HCT116 (cell line): ENCODE data around the gene ACP6. TPM values are rescaled to one million over a fixed set of nuclear protein-coding genes. Genes with fewer than 3 reads are reported as not detected.

Experiments used
- ATAC-seq: fragments of 200-7000 bp; cut with Tn5 transposase; 2 replicates; pipeline ENCODE4 v1.9.1; 2020; ENCODE audit warnings: mild to moderate bottlenecking, moderate library complexity
- Bru-seq: library from RNA; stranded (reverse); fragments of 400-500 nt; gene quantifications from one replicate; lab custom pipeline; 2021; lab: Mats Ljungman, UMichigan
- BruChase-seq, 2 experiments: library from RNA; stranded (reverse); fragments of 400-500 nt; gene quantifications; one replicate each; lab custom pipeline; 2021; lab: Mats Ljungman, UMichigan
- BruUV-seq: library from RNA; stranded (reverse); fragments of 400-500 nt; replicated peaks from 2 replicates; lab custom pipeline; 2021; lab: Mats Ljungman, UMichigan
- CTCF ChIA-PET: fragments of 300-600 bp; sonication (Branson Sonifier 250); formaldehyde crosslinking; loops from one replicate; lab custom pipeline; 2021; ENCODE audit warnings: antibody characterized with exemption; lab: Charles Lee
- POLR2A ChIA-PET: fragments of 300-600, 350-600 bp; sonication (Branson Sonifier 250); formaldehyde crosslinking; loops from one replicate; lab custom pipeline; 2021; ENCODE audit warnings: antibody characterized with exemption; lab: Charles Lee
- RAD21 ChIA-PET, 2 experiments: fragments of 300-600 bp; sonication (Branson Sonifier 250); formaldehyde crosslinking; loops; one replicate each; lab custom pipeline; 2023; ENCODE audit warnings: low total read pairs in 2 of 2; ENCODE audit not compliant: uncharacterized antibody in 2 of 2, unreplicated experiment in 2 of 2, low non-redundant PET in 1 of 2; lab: Charles Lee
- DNase-seq: peaks from one replicate; pipeline ENCODE4 v3.0.0-alpha.2; 2010; ENCODE audit warnings: low read depth, low spot score
- H2AFZ ChIP-seq: fragments of 200-600 bp; shearing (Covaris generic), sonication (generic); 2 replicates; pipeline ENCODE4 v1.6.1; 2017; ENCODE audit warnings: low read depth, mixed run types, mixed read lengths, antibody characterized with exemption, low read length; ENCODE audit not compliant: poor library complexity, severe bottlenecking
- H3K27ac ChIP-seq: 2 replicates; pipeline ENCODE4 v1.5.1; 2012; ENCODE audit warnings: low read depth, low read length
- H3K27me3 ChIP-seq: fragments of 200-600 bp; sonication (generic); 2 replicates; pipeline ENCODE4 v1.6.1; 2016; ENCODE audit warnings: mixed run types, low read length, mixed read lengths; ENCODE audit not compliant: insufficient read depth
- H3K36me3 ChIP-seq, 2 experiments: fragments of 200-500 bp in 1 of 2; fragments of 200-600 bp in 1 of 2; sonication (Bioruptor generic) in 1 of 2; sonication (generic) in 1 of 2; 2 replicates each; pipeline versions ENCODE4 v1.5.1 to v1.6.1; 2014 to 2016; ENCODE audit warnings: low read length in 2 of 2, inconsistent platforms in 1 of 2, mixed read lengths in 1 of 2, mixed run types in 1 of 2; ENCODE audit not compliant: insufficient read depth in 2 of 2, control insufficient read depth in 1 of 2
- H3K4me1 ChIP-seq, 2 experiments: fragments of 200-600 bp in 1 of 2; sonication (generic) in 1 of 2; 2 replicates each; pipeline versions ENCODE4 v1.5.1 to v1.6.1; 2012 to 2017; ENCODE audit warnings: low read length in 2 of 2, inconsistent platforms in 1 of 2, mild to moderate bottlenecking in 1 of 2, mixed read lengths in 1 of 2, mixed run types in 1 of 2, moderate library complexity in 1 of 2; ENCODE audit not compliant: insufficient read depth in 2 of 2, control insufficient read depth in 1 of 2
- H3K4me2 ChIP-seq: fragments of 200-600 bp; sonication (generic); 2 replicates; pipeline ENCODE4 v1.6.1; 2017; ENCODE audit warnings: mixed run types, low read length, mixed read lengths
- H3K4me3 ChIP-seq, 2 experiments: fragments of 200-600 bp in 1 of 2; sonication (generic) in 1 of 2; replicated peaks in 1 of 2; 2 replicates each; pipeline ENCODE4 v1.5.1; 2011 to 2016; ENCODE audit warnings: low read length in 2 of 2, control low read depth in 1 of 2, low read depth in 1 of 2, mild to moderate bottlenecking in 1 of 2, mixed read lengths in 1 of 2, mixed run types in 1 of 2
- H3K79me2 ChIP-seq: fragments of 200-600 bp; sonication (generic); 2 replicates; pipeline ENCODE4 v1.6.1; 2017; ENCODE audit warnings: mild to moderate bottlenecking, mixed run types, low read length, moderate library complexity, mixed read lengths; ENCODE audit not compliant: insufficient read depth
- H3K9ac ChIP-seq: fragments of 200-600 bp; sonication (generic); 2 replicates; pipeline ENCODE4 v1.6.1; 2016; ENCODE audit warnings: low read length, mixed read lengths
- H3K9me2 ChIP-seq: fragments of 200-600 bp; sonication (generic), shearing (Covaris generic); 2 replicates; pipeline ENCODE4 v1.6.1; 2017; ENCODE audit warnings: mixed run types, mild to moderate bottlenecking, moderate library complexity; ENCODE audit not compliant: insufficient read depth
- H3K9me3 ChIP-seq, 2 experiments: fragments of 200-500 bp in 1 of 2; fragments of 200-600 bp in 1 of 2; sonication (Bioruptor generic) in 1 of 2; sonication (generic) in 1 of 2; 2 replicates each; pipeline ENCODE4 v1.6.1; 2014 to 2017; ENCODE audit warnings: low read length in 2 of 2, mixed read lengths in 2 of 2, inconsistent platforms in 1 of 2, low read depth in 1 of 2, mild to moderate bottlenecking in 1 of 2, mixed run types in 1 of 2, moderate library complexity in 1 of 2; ENCODE audit not compliant: control insufficient read depth in 1 of 2, insufficient read depth in 1 of 2
- H4K20me1 ChIP-seq: fragments of 200-600 bp; sonication (generic), shearing (Covaris generic); 2 replicates; pipeline ENCODE4 v1.6.1; 2017; ENCODE audit warnings: mixed run types, mild to moderate bottlenecking, moderate library complexity; ENCODE audit not compliant: insufficient read depth
- CBX3 ChIP-seq: IDR thresholded peaks from 2 replicates; pipeline ENCODE4 v1.6.1; 2012; ENCODE audit warnings: low read depth
- ELF1 ChIP-seq: IDR thresholded peaks from 2 replicates; pipeline ENCODE4 v1.6.1; 2012; ENCODE audit warnings: low read depth, borderline replicate concordance
- EZH2phosphoT487 ChIP-seq: fragments of 200-600 bp; IDR thresholded peaks from 2 replicates; pipeline ENCODE4 v1.6.1; 2018; ENCODE audit warnings: antibody characterized with exemption, borderline replicate concordance
- FOSL1 ChIP-seq: IDR thresholded peaks from 2 replicates; pipeline ENCODE4 v1.6.1; 2012; ENCODE audit warnings: low read depth
- POLR2A ChIP-seq: IDR thresholded peaks from 2 replicates; pipeline ENCODE4 v1.7.0; 2011; ENCODE audit warnings: borderline replicate concordance; ENCODE audit not compliant: insufficient read depth, insufficient read length; ENCODE audit errors: extremely low read depth
- POLR2AphosphoS5 ChIP-seq: IDR thresholded peaks from 2 replicates; pipeline ENCODE4 v1.6.1; 2011; ENCODE audit warnings: mild to moderate bottlenecking, low read depth, low read length, moderate library complexity
- SP1 ChIP-seq: IDR thresholded peaks from 2 replicates; pipeline ENCODE4 v1.6.1; 2012; ENCODE audit warnings: low read depth
- TCF7L2 ChIP-seq: IDR thresholded peaks from 2 replicates; pipeline ENCODE4 v1.7.0; 2011; ENCODE audit warnings: borderline replicate concordance, inconsistent platforms; ENCODE audit not compliant: insufficient read depth, insufficient read length; ENCODE audit errors: extremely low read depth
- ZBTB33 ChIP-seq: IDR thresholded peaks from 2 replicates; pipeline ENCODE4 v1.6.1; 2011; ENCODE audit warnings: mild to moderate bottlenecking, low read length, moderate library complexity; ENCODE audit not compliant: insufficient replicate concordance; ENCODE audit errors: extremely low read depth
- ZFX ChIP-seq: fragments of 450-650 bp; IDR thresholded peaks from 2 replicates; pipeline ENCODE4 v1.6.1; 2017
- intact Hi-C: fragments of 100-400 bp; cut with micrococcal nuclease; formaldehyde crosslinking; loops from 2 replicates; pipeline ENCODE4 v1.10.0; 2022
- long read RNA-seq: library from polyadenylated mRNA; unstranded; transcript quantifications from one replicate; pipeline ENCODE4 v2.0.0, GENCODE V29; 2021; ENCODE audit not compliant: unreplicated experiment
- polyA plus RNA-seq: library from polyadenylated mRNA; unstranded; fragments of >200 nt; gene quantifications from 2 replicates; pipeline ENCODE4 v1.2.1, GENCODE V29; 2012; ENCODE audit warnings: missing spikeins
- total RNA-seq: library from RNA; stranded (reverse); gene quantifications from one replicate; pipeline ENCODE4 v1.2.1, GENCODE V29; 2021; ENCODE audit not compliant: unreplicated experiment
- TF ChIP-seq, protein P1 (sequence below): IDR thresholded peaks from 2 replicates; pipeline ENCODE4 v1.6.1; 2012
- TF ChIP-seq, protein P2 (sequence below), 3 experiments: fragments of 200-600 bp in 1 of 3; sonication (generic) in 1 of 3; IDR thresholded peaks in 2 of 3; conservative IDR thresholded peaks in 1 of 3; 2 replicates each; pipeline ENCODE4 v1.5.1; 2012 to 2017; ENCODE audit warnings: low read depth in 2 of 3, low read length in 2 of 3, antibody characterized with exemption in 1 of 3, borderline replicate concordance in 1 of 3, control low read depth in 1 of 3, mild to moderate bottlenecking in 1 of 3, mixed read lengths in 1 of 3, mixed run types in 1 of 3, moderate library complexity in 1 of 3; ENCODE audit not compliant: insufficient read depth in 1 of 3

ACP6 gene
- total RNA-seq (26.4 TPM), Bru-seq, nascent RNA (percentile 71 among the genes with signal in this experiment), BruChase-seq, experiment 1, labeled RNA remaining after a 6-hour chase (percentile 63 among the genes with signal in this experiment), BruChase-seq, experiment 2, labeled RNA remaining after a 2-hour chase (percentile 80 among the genes with signal in this experiment)
- polyA plus RNA-seq, result 17.8 and 25.9 TPM in 2 replicates
- long read RNA-seq, full-length matches to known transcripts, result 13 of 29 reads
- long read RNA-seq, partial matches to known transcripts, result 7 of 29 reads
- long read RNA-seq, other reads (novel, unspliced or antisense), result 9 of 29 reads

- Histone ChIP-seq H3K4me3 (peak within 1 kb of the TSS; percentile 66 to 80), H3K9me2 (no peaks in the 10 kb centered on the region), H3K4me1 (peaks cover 3 to 10% of the 10 kb centered on the region in 2 experiments; a peak in 2 of 4 replicates), H3K9me3 (no peaks in the 10 kb centered on the region), H3K36me3 (no peaks in the 10 kb centered on the region), H2AFZ (peak within 1 kb of the TSS; percentile 71), H3K9ac (peak within 1 kb of the TSS; percentile 71)
- CTCF ChIA-PET, result interaction anchor here (1.8 kb wide), 1 partner anchor 222 kb away, joined by 8 read pairs; no protein-coding TSS in a partner anchor
- POLR2A ChIA-PET, result interaction anchor here (0.6 to 1.4 kb wide), 6 partner anchors 9 to 711 kb away, joined by 3 to 5 read pairs (median 4); no protein-coding TSS in a partner anchor
- ATAC-seq, result peak; percentile 94
- TF ChIP-seq, protein P1, sequence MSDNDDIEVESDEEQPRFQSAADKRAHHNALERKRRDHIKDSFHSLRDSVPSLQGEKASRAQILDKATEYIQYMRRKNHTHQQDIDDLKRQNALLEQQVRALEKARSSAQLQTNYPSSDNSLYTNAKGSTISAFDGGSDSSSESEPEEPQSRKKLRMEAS, result peak; percentile 38
- TF ChIP-seq POLR2A, result peak; percentile 81
- peak; percentile 83 for TF ChIP-seq POLR2AphosphoS5
- no peak for TF ChIP-seq EZH2phosphoT487
- no peak for TF ChIP-seq ZFX
- peak; percentile 95 for TF ChIP-seq TCF7L2
- no peak for TF ChIP-seq FOSL1
- TF ChIP-seq SP1, result peak; percentile 68
- no peak for TF ChIP-seq ELF1
- TF ChIP-seq, protein P2, sequence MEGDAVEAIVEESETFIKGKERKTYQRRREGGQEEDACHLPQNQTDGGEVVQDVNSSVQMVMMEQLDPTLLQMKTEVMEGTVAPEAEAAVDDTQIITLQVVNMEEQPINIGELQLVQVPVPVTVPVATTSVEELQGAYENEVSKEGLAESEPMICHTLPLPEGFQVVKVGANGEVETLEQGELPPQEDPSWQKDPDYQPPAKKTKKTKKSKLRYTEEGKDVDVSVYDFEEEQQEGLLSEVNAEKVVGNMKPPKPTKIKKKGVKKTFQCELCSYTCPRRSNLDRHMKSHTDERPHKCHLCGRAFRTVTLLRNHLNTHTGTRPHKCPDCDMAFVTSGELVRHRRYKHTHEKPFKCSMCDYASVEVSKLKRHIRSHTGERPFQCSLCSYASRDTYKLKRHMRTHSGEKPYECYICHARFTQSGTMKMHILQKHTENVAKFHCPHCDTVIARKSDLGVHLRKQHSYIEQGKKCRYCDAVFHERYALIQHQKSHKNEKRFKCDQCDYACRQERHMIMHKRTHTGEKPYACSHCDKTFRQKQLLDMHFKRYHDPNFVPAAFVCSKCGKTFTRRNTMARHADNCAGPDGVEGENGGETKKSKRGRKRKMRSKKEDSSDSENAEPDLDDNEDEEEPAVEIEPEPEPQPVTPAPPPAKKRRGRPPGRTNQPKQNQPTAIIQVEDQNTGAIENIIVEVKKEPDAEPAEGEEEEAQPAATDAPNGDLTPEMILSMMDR (IDR thresholded peaks at IDR 0.05 in 2 of 3, conservative IDR thresholded peaks at IDR 0.05 in 1 of 3; ENCODE audit: borderline replicate concordance in 1 of 3, insufficient read depth in 1 of 3, low read depth in 2 of 3, low read length in 2 of 3), result no peak
- no peak for TF ChIP-seq ZBTB33
- TF ChIP-seq CBX3, result peak; percentile 53
- TF ChIP-seq, all 23 proteins: peak for 6
- peak within 1 kb of the TSS; percentile 90 for H3K4me2 ChIP-seq
- intact Hi-C loops, result loop anchor here (5.0 kb wide), 1 partner anchor 47 kb away; no protein-coding TSS in a partner anchor
- H3K27me3 ChIP-seq, result no peaks in the 10 kb centered on the region
- BruUV-seq, result TSS peak; percentile 59
- H4K20me1 ChIP-seq, result no peaks in the 10 kb centered on the region
- RAD21 ChIA-PET, result interaction anchor here in 1 of 2 experiments (0.9 kb wide), 2 partner anchors 220 to 223 kb away, joined by 3 to 5 read pairs; no protein-coding TSS in a partner anchor
- peak; percentile 93 for DNase-seq
- peak within 1 kb of the TSS; percentile 84 for H3K27ac ChIP-seq
- H3K79me2 ChIP-seq, result no peaks in the 10 kb centered on the region
These were observed at the start of gene ACP6 for GRCh38 chr1:147670319-147671001. TSS of gene ACP6 (minus strand) at chr1:147670524. CDS start at chr1:147670048, 476 bp downstream.
